Measurements from ENCODE around the gene MYMK.

- TF ChIP-seq EZH2 (IDR thresholded peaks at IDR 0.05) (no peak), POLR2AphosphoS5 (IDR thresholded peaks at IDR 0.05; ENCODE audit: borderline replicate concordance, low read depth, low read length) (no peak), FOXP2 (optimal IDR thresholded peaks at IDR 0.05; ENCODE audit: control extremely low read depth, extremely low read length, insufficient read depth) (no peak)
These were observed 18.1 kb downstream of the MYMK start for GRCh38 chr9:133506653-133507038.

Measured in SK-N-MC (cell line).